ENCODE data around the gene PLSCR2.
"Not testable (repeated sequence)": the region's sequence is repeated elsewhere in the genome, so short reads cannot be mapped to it uniquely, and the experiment has no call there.

Gene PLSCR2

GRCh38 chr3:146414010-146414409, 55.4 kb downstream of the PLSCR2 start:
- DNase-seq: no peak

GRCh38 chr3:146412711-146413110, 56.6 kb downstream of the PLSCR2 start:
- DNase-seq: not testable (repeated sequence)

GRCh38 chr3:146407956-146408355, 61.4 kb downstream of the PLSCR2 start:
- no peak for DNase-seq

GRCh38 chr3:146404436-146404835, 64.9 kb downstream of the PLSCR2 start:
- no peak for DNase-seq

GRCh38 chr3:146403792-146404191, 65.6 kb downstream of the PLSCR2 start:
- DNase-seq: no peak

GRCh38 chr3:146396792-146397191, 72.6 kb downstream of the PLSCR2 start:
- DNase-seq: no peak

- DNase-seq: no peak
These were observed 74.2 kb downstream of the PLSCR2 start for GRCh38 chr3:146395164-146395563.

- DNase-seq: no peak
These were observed 78.4 kb downstream of the PLSCR2 start for GRCh38 chr3:146390957-146391356.

GRCh38 chr3:146390006-146390772, 79.2 kb downstream of the PLSCR2 start:
- DNase-seq: no peak

GRCh38 chr3:146387566-146387965, 81.8 kb downstream of the PLSCR2 start:
- no peak for DNase-seq

- DNase-seq: no peak
These were observed 82.4 kb downstream of the PLSCR2 start for GRCh38 chr3:146386936-146387335.

- no peak for DNase-seq
These were observed 84.6 kb downstream of the PLSCR2 start for GRCh38 chr3:146384786-146385185.

All from midbrain (tissue), 1 donor.